KOPT-K1 (cell line): ENCODE data around the gene RASEF.
"Not testable (repeated sequence)": the region's sequence is repeated elsewhere in the genome, so short reads cannot be mapped to it uniquely, and the experiment has no call there.

Experiments
- H3K27ac ChIP-seq: fragments of 200-600 bp; sonication (generic); 2 replicates; pipeline ENCODE4 v1.5.1; 2016; ENCODE audit warnings: antibody characterized with exemption, mild to moderate bottlenecking, low read depth, low read length; ENCODE audit not compliant: poor library complexity, severe bottlenecking
- H3K36me3 ChIP-seq: fragments of 200-600 bp; sonication (generic); 2 replicates; pipeline ENCODE4 v1.5.1; 2017; ENCODE audit warnings: antibody characterized with exemption, mild to moderate bottlenecking, low read length, moderate library complexity; ENCODE audit not compliant: insufficient read depth
- H3K9me3 ChIP-seq: fragments of 200-600 bp; sonication (generic); 2 replicates; pipeline ENCODE4 v1.5.1; 2017; ENCODE audit warnings: antibody characterized with exemption, low read length, mild to moderate bottlenecking; ENCODE audit not compliant: insufficient read depth, poor library complexity, severe bottlenecking

Gene RASEF

DNA sequence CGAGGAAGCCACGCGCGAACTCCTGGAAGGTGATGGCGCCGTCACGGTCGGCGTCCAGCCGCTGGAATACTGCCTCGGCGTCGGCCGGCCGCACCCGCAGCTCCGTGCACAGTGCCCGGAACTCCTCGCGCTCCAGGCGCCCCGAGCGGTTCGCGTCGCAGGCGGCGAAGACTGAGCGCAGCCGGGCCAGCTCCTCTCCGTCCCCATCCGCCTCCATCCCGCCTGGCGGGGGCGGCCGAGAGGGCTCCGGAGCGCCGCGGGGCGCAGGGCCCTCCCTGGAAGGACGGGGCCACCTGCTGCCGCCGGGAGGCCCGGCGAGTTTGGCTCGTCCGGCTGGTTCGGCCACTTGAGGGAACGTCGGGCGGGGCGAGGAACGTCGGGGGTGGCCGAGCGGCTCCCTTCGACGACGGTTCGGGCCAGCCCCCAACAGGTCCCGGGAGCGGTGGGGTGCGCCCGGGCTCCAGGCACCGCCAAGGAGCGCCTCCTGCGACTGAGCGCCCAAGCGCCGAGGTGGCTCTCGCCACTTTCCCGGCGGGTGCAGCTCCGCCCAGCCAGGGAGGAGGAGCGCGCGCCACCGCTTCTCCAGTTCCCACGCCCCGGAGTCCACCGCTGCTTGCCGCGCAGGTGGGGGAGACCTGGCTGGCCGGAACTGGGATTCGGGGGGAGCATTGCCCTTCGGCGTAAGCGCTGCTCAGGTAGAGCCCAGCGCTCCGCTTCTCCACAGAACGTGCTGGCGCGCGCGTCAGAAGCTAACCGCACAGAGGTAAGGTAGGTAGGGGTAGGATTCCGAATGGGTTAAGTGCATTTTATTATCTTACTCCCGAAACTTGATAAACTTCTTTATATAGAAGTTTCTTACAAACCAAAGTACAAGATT lies at the start of gene RASEF:
RASEF (minus strand) TSS at position 492 of the 877 bp plus-strand sequence; CDS start at position 217, 275 bp downstream.
- H3K9me3 ChIP-seq, result no peaks in the 10 kb centered on the region
- no peaks in the 10 kb centered on the region for H3K36me3 ChIP-seq
- no peak within 1 kb of the TSS for H3K27ac ChIP-seq

DNA sequence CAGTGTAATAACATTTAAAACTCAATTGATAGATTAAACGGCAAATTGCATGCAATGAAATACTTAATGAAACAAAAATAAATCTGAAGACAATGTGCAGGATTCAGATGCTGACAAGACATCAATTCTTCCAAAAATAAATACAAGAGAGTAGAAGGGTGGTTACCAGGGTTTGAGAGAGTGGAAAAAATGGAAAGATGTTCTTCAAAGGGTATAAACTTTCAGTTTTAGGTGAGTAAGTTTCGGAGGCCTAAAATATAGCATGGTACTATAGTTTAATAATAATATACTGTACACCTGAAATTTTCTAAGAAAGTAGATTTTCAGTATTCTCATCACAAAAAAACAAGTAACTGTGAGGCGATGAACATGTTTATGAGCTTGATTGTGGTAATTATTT lies 48.2 kb upstream of the RASEF start:
- H3K27ac ChIP-seq, result no peak overlapping the region
- H3K36me3 ChIP-seq, result no peaks in the 10 kb centered on the region
- no peaks in the 10 kb centered on the region for H3K9me3 ChIP-seq

DNA sequence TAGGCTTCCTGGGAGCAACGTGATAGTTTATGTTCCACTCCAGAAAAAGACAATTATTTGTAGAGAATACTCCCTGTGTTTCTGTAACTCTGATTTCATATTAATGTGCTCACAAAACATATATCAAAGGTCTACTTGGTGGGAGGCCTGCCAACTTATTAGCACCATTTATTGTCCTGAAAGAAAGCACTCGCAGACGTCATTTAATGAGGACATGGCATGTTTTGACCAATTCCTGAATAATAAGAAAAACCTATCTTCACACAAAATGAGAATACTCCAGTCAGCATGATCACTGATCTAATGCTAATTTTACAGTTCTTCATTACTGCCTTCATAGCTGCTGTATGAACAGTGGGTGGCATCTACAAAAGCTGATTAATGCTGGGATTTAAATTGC lies 46.4 kb upstream of the RASEF start:
- Histone ChIP-seq H3K36me3 (no peaks in the 10 kb centered on the region), H3K9me3 (no peaks in the 10 kb centered on the region), H3K27ac (no peak overlapping the region)

DNA sequence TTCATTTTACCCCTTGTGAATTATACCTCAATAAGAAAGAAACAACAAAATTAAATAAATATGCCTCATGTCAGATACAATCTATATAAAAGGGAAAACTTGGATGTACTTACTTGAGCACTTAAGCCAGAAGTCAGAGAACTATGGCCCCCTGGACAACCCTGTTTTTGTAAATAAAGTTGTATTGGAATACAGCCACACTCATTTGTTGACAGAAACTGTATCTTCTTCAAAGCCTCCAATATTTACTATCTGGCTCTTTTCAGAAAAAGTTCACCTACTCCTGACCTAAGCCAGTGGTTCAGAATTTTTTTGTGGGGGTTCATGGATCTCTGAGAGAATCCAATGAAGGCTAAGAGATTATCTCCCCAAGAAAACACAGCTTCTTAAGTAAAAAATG lies 45.3 kb upstream of the RASEF start:
- H3K27ac ChIP-seq, result no peak overlapping the region
- no peaks in the 10 kb centered on the region for H3K36me3 ChIP-seq
- H3K9me3 ChIP-seq, result no peaks in the 10 kb centered on the region

DNA sequence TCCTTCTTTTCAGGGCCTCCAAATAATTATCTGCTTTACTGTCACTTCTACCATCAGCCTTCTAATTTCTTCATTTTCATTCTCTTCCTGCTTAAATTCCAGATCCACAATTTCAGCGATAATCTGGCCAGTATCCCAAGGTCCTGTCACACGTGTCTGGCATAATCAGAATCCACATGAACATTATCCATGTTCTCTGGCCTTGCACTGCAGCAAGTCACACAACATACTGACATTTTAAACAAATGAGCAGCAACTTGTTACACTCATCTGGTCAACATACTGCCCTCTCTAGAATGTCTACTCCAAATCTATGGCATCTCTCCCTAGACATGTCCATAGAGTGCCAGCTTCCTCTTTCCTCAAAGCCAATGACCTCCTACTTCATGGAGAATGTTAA lies 43.8 kb upstream of the RASEF start:
- H3K36me3 ChIP-seq, result no peaks in the 10 kb centered on the region
- H3K27ac ChIP-seq, result no peak overlapping the region
- no peaks in the 10 kb centered on the region for H3K9me3 ChIP-seq

DNA sequence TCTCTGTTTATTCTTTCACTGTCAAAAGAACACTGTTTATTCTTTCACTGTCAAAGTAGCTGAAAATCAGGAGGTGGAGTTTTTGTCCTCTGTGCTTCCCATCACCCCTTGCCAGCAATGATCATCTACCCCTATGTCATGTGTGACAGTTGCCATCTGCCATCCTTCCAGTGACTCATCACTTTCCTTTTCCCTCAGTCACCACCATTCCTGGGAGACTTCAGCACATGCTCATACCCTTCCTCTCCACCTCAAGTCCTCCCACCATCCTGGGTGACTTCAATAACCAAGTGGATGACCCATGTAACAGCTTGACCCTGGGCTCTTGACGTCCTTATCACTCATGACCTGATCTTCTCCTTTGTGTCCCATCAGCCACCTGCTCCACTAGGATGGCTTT lies 43.3 kb upstream of the RASEF start:
- Histone ChIP-seq H3K36me3 (no peaks in the 10 kb centered on the region), H3K27ac (no peak overlapping the region), H3K9me3 (no peaks in the 10 kb centered on the region)

DNA sequence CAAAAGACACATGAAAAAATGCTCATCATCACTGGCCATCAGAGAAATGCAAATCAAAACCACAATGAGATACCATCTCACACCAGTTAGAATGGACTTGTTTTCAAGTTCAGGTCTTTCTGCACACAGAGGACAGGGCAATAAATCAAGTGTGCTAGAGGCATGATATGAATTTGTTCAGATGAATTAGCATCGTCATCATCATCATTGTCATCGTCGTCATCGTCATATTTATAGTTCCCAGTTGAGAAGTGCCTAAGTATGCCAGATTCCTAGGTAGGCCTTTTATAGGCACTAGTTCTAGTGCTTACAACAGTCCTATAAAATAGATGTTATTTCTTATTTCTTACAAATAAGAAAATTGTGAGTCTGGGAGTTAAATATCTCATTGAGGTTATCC lies 34.7 kb upstream of the RASEF start:
- H3K9me3 ChIP-seq, result no peaks in the 10 kb centered on the region
- no peaks in the 10 kb centered on the region for H3K36me3 ChIP-seq
- no peak overlapping the region for H3K27ac ChIP-seq

DNA sequence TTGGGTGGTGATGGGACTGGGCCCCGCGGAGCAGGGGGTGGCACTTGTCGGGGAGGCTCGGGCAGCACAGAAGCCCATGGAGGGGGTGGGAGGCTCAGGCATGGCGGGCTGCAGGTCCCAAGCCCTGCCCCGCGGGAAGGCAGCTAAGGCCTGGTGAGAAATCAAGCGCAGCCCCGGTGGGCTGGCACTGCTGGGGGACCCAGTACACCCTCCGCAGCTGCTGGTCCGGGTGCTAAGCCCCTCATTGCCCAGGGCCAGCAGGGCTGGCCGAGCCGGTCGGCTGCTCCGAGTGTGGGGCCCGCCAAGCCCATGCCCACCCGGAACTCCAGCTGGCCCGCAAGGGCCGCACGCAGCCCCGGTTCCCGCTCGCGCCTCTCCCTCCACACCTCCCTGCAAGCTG lies 30.4 kb upstream of the RASEF start:
- not testable (repeated sequence) for H3K9me3 ChIP-seq, H3K27ac ChIP-seq, H3K36me3 ChIP-seq

DNA sequence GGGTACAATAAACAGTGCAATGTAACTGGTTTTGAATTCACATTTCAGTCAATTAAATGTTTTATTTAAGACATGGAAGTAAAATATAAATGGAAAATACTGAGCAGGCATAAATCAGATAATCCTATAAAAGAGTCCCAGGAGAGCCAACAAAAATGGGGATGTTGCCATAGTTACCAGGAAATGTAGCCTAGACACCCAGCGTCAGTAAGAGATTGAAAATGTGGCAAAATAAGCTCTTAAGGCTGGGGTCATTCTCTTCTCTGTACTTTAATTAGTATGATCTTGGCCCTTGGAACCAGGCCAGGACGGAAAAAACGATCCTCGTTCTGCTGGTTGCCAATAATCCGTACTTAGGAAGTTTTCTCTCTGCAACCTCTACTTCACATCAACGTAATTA lies 18.9 kb upstream of the RASEF start:
- Histone ChIP-seq H3K9me3 (no peaks in the 10 kb centered on the region), H3K27ac (no peak overlapping the region), H3K36me3 (no peaks in the 10 kb centered on the region)

DNA sequence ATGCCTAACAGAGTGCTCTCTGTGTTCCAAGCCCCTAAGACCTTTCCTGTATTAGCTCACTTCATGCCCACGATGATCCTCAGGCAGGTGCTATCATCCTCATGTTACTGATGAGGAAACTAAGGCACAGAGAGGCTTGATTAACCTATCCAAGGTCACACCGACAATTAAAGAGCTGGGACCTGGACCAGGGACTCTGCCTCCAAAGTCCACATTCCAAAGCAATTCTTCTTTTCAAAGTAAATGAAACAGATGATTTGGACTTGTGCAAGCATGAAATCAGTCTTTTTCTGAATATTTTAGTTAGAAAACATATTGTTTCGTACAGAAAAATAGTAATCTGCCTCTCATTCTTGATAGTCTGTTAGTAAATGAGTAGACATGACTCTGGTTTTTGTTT lies 18.1 kb upstream of the RASEF start:
- Histone ChIP-seq H3K27ac (no peak overlapping the region), H3K9me3 (no peaks in the 10 kb centered on the region), H3K36me3 (no peaks in the 10 kb centered on the region)

DNA sequence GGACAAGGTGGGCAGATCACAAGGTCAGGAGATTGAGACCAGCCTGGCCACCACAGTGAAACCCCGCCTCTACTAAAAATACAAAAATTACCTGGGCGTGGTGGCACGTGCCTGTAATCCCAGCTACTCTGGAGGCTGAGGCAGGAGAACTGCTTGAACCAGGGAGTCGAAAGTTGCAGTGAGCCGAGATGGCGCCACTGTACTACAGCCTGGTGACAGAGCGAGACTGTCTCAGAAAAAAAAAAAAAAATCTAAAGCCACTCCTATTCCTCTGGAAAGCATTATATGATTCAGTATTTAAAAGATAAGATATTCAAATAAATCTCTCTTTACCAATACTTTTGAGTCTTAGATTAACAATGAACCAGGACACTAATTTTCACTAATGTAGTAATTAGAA lies 13.0 kb upstream of the RASEF start:
- H3K9me3 ChIP-seq, H3K27ac ChIP-seq, H3K36me3 ChIP-seq: not testable (repeated sequence)

DNA sequence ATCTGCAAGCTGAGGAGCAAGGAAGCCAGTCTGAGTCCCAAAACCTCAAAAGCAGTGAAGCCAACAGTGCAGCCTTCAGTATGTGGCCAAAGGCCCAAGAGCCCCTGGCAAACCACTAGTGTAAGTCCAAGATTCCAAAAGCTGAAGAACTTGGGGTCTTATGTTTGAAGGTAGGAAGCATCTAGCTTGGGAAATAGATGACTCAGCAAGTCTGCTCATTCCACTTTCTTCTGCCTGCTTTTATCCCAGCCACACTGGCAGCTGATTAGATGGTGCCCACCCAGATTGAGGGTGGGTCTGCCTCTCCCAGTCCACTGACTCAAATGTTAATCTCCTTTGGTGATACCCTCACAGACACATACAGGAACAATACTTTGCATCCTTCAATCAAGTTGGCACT lies 9.6 kb upstream of the RASEF start:
- not testable (repeated sequence) for H3K27ac ChIP-seq, H3K36me3 ChIP-seq, H3K9me3 ChIP-seq

DNA sequence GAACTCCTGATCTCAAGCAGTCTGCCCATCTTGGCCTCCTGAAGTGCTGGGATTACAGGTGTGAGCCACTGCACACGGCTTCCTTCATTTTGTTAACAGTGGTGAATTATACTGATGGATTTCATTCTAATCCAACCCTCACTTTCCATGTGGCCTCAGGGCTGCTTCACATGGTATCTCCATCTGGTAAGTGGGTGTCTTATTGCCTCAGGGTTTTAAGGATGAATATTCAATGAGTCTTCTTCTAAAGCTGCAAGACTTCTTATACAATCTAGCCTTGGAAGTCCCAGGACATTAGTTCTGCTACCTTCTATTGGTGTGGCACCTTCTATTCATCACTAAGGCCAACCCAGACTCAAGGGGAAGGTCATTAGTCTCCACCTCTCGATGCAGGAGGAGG lies 8.7 kb upstream of the RASEF start:
- no peak overlapping the region for H3K27ac ChIP-seq
- H3K36me3 ChIP-seq, result no peaks in the 10 kb centered on the region
- no peaks in the 10 kb centered on the region for H3K9me3 ChIP-seq

DNA sequence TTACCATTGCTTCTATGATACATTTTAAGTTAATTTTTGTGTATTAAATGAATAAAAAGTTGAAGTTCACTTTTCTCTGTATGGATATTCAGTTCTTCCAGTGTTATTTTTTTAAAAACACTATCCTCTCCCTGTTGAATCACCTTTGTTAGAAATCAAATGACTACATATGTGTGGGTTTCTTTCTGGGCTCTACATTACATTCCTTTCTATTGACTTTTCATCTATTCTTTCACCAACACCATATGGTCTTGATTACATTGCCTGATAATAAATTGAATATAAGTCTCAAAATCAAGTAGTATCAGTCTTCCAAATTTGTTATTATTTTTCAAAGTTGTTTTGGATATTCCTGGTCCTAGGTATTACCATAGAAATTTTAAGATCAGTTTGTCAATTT lies 7.3 kb upstream of the RASEF start:
- H3K27ac ChIP-seq, result no peak overlapping the region
- no peaks in the 10 kb centered on the region for H3K9me3 ChIP-seq
- H3K36me3 ChIP-seq, result no peaks in the 10 kb centered on the region

DNA sequence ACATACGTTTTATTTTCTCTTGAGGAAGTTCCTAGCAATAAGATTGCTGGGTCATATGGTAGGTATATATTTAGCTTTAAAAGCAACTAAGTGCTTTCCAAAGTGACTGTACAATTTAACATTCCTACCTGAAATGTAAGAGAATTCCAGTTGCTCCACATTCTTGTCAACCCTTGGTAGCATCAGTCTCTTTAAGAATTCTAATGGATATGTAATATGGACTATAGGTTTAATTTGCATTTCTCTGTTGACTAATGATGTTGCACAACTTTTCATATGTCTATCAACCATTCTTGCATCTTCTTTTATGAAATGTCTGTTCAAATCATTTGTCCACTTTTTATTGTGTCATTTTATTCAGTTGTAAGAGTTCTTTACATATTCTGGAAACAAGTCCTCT lies 6.7 kb upstream of the RASEF start:
- no peak overlapping the region for H3K27ac ChIP-seq
- no peaks in the 10 kb centered on the region for H3K36me3 ChIP-seq
- no peaks in the 10 kb centered on the region for H3K9me3 ChIP-seq

DNA sequence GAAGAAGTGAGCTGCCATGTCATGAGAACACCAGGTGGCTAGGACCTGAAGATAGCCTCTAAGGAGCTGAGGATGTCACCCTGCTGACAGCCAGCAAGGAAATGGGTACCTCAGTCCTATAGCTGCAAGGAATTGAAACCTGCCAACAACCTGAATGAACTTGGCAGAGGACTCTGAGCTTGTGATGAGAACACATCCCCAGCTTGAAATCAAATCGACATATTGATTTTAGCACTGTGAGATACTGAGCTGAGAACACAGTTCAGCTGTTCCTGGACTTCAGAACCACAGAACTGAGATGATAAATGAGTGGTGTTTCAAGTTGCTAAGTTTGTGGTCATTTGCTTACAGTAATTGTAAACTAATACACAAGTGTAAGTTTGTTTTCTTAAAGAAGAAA lies 5.5 kb upstream of the RASEF start:
- no peaks in the 10 kb centered on the region for H3K36me3 ChIP-seq
- no peaks in the 10 kb centered on the region for H3K9me3 ChIP-seq
- H3K27ac ChIP-seq, result no peak overlapping the region
